Measurements from ENCODE around the gene CDKN2B-AS1. TPM values are rescaled to one million over a fixed set of nuclear protein-coding genes. Genes with fewer than 3 reads are reported as not detected.

CDKN2B-AS1 gene
- total and polyA plus RNA-seq, 2 experiments from 2014 or later = 0.27 to 0.68 TPM

GRCh38 chr9:21966140-21966851, 28.3 kb upstream of the CDKN2B-AS1 start:
- H2AFZ ChIP-seq = no peak overlapping the region
- H3K4me3 ChIP-seq = no peak overlapping the region
- no peaks in the 10 kb centered on the region for H3K9me3 ChIP-seq (ENCODE audit: low read depth)
- no peaks in the 10 kb centered on the region for H3K36me3 ChIP-seq (replicated peaks; ENCODE audit: insufficient read depth, low read depth)
- TF ChIP-seq CTCF (IDR thresholded peaks at IDR 0.05; ENCODE audit: poor library complexity) (no peak), EZH2phosphoT487 (IDR thresholded peaks at IDR 0.05; ENCODE audit: low read depth, severe bottlenecking, unreplicated experiment) (no peak), EZH2 (IDR thresholded peaks at IDR 0.05; ENCODE audit: borderline replicate concordance) (no peak)
- no peaks in the 10 kb centered on the region for H3K79me2 ChIP-seq
- no peaks in the 10 kb centered on the region for H4K20me1 ChIP-seq (ENCODE audit: insufficient read depth, poor library complexity, severe bottlenecking)
- H3K4me1 ChIP-seq (ENCODE audit: insufficient read depth) = peaks cover 11% of the 10 kb centered on the region
- H3K27me3 ChIP-seq = peaks cover 99% of the 10 kb centered on the region
- H3K9me2 ChIP-seq (replicated peaks; ENCODE audit: insufficient read depth) = peaks cover 3% of the 10 kb centered on the region
- H3K27ac ChIP-seq = no peak overlapping the region
- DNase-seq (ENCODE audit: low spot score) = no peak
- WGBS (ENCODE audit: low lambda C conversion rate, missing lambda C conversion rate) = 22% methylated on average over 15 of the region's 15 CpGs
- peak overlapping the region; percentile 95 for H3K4me2 ChIP-seq

- 9% methylated on average over 19 of the region's 19 CpGs for WGBS (ENCODE audit: low lambda C conversion rate, missing lambda C conversion rate)
- Histone ChIP-seq H4K20me1 (ENCODE audit: insufficient read depth, poor library complexity, severe bottlenecking) (no peaks in the 10 kb centered on the region), H3K9me2 (replicated peaks; ENCODE audit: insufficient read depth) (peaks cover 3% of the 10 kb centered on the region), H3K9me3 (ENCODE audit: low read depth) (no peaks in the 10 kb centered on the region), H3K79me2 (no peaks in the 10 kb centered on the region), H3K4me3 (no peak overlapping the region), H2AFZ (no peak overlapping the region), H3K4me2 (no peak overlapping the region), H3K4me1 (ENCODE audit: insufficient read depth) (peaks cover 11% of the 10 kb centered on the region), H3K27ac (no peak overlapping the region), H3K36me3 (replicated peaks; ENCODE audit: insufficient read depth, low read depth) (no peaks in the 10 kb centered on the region), H3K27me3 (peaks cover 99% of the 10 kb centered on the region)
- DNase-seq (ENCODE audit: low spot score) = no peak
- TF ChIP-seq EZH2phosphoT487 (IDR thresholded peaks at IDR 0.05; ENCODE audit: low read depth, severe bottlenecking, unreplicated experiment) (no peak), EZH2 (IDR thresholded peaks at IDR 0.05; ENCODE audit: borderline replicate concordance) (peak; percentile 87)
These were observed 27.4 kb upstream of the CDKN2B-AS1 start for GRCh38 chr9:21967169-21967568.

- 27% methylated on average over 10 of the region's 10 CpGs for WGBS (ENCODE audit: low lambda C conversion rate, missing lambda C conversion rate)
- DNase-seq (ENCODE audit: low spot score) = no peak
These were observed 26.9 kb upstream of the CDKN2B-AS1 start for GRCh38 chr9:21967702-21968101.

More at GRCh38 chr9:21967702-21968101, 26.9 kb upstream of the CDKN2B-AS1 start:
- Histone ChIP-seq H3K36me3 (replicated peaks; ENCODE audit: insufficient read depth, low read depth) (no peaks in the 10 kb centered on the region), H3K9me3 (ENCODE audit: low read depth) (no peaks in the 10 kb centered on the region), H4K20me1 (ENCODE audit: insufficient read depth, poor library complexity, severe bottlenecking) (no peaks in the 10 kb centered on the region), H3K27ac (no peak overlapping the region), H3K4me2 (no peak overlapping the region), H3K4me3 (no peak overlapping the region), H3K79me2 (no peaks in the 10 kb centered on the region), H2AFZ (no peak overlapping the region), H3K27me3 (peaks cover 99% of the 10 kb centered on the region), H3K4me1 (ENCODE audit: insufficient read depth) (peaks cover 11% of the 10 kb centered on the region), H3K9me2 (replicated peaks; ENCODE audit: insufficient read depth) (peaks cover 3% of the 10 kb centered on the region)
- TF ChIP-seq EZH2 (IDR thresholded peaks at IDR 0.05; ENCODE audit: borderline replicate concordance) (no peak), CTCF (IDR thresholded peaks at IDR 0.05; ENCODE audit: poor library complexity) (no peak), EZH2phosphoT487 (IDR thresholded peaks at IDR 0.05; ENCODE audit: low read depth, severe bottlenecking, unreplicated experiment) (no peak)
